IMR-90 (cell line): ENCODE results near the gene CACNA2D4. TPM values are rescaled to one million over a fixed set of nuclear protein-coding genes. Genes with fewer than 3 reads are reported as not detected.

Experiments
- ATAC-seq: fragments of 200-7000 bp; cut with Tn5 transposase; 2 replicates; pipeline ENCODE4 v1.9.1; 2020; ENCODE audit warnings: low read depth, mild to moderate bottlenecking, moderate library complexity
- BruUV-seq: library from RNA; stranded (reverse); fragments of 400-500 nt; replicated peaks from 2 replicates; lab custom pipeline; 2021; lab: Mats Ljungman, UMichigan
- CTCF ChIA-PET: fragments of 300-600 bp; formaldehyde crosslinking; extraction: SDS; loops from one replicate; lab custom pipeline; 2021; ENCODE audit warnings: antibody characterized with exemption; lab: Yijun Ruan, JAX
- POLR2A ChIA-PET: fragments of 300-600 bp; sonication (Branson Sonifier 250); formaldehyde crosslinking; loops from one replicate; lab custom pipeline; 2022; ENCODE audit warnings: antibody characterized with exemption; ENCODE audit not compliant: unreplicated experiment; lab: Charles Lee
- DNase-seq: peaks from one replicate; pipeline ENCODE4 v3.0.0; 2013
- H2AFZ ChIP-seq: replicated peaks from 2 replicates; pipeline ENCODE3; 2013; ENCODE audit warnings: low read length, mild to moderate bottlenecking; ENCODE audit not compliant: poor library complexity
- H2AK5ac ChIP-seq: 2 replicates; pipeline ENCODE4 v1.6.1; 2013; ENCODE audit warnings: low read depth, low read length, inconsistent platforms
- H2AK9ac ChIP-seq: replicated peaks from 2 replicates; pipeline ENCODE3; 2013; ENCODE audit warnings: mild to moderate bottlenecking, low read depth, low read length, moderate library complexity; ENCODE audit not compliant: poor library complexity
- H2BK120ac ChIP-seq: 2 replicates; pipeline ENCODE4 v1.6.1; 2013; ENCODE audit warnings: low read depth, low read length, inconsistent platforms
- H2BK15ac ChIP-seq: 3 replicates; pipeline ENCODE4 v1.6.1; 2013; ENCODE audit warnings: low read depth, low read length, inconsistent platforms
- H2BK20ac ChIP-seq: 2 replicates; pipeline ENCODE4 v1.6.1; 2013; ENCODE audit warnings: low read depth, mild to moderate bottlenecking, inconsistent platforms, low read length, moderate library complexity
- H2BK5ac ChIP-seq: 2 replicates; pipeline ENCODE4 v1.6.1; 2013; ENCODE audit warnings: mild to moderate bottlenecking, low read depth, low read length, inconsistent platforms; ENCODE audit not compliant: poor library complexity, severe bottlenecking
- H3K14ac ChIP-seq: replicated peaks from 2 replicates; pipeline ENCODE4 v1.6.1; 2013; ENCODE audit warnings: low read depth, low read length, inconsistent platforms
- H3K18ac ChIP-seq: 2 replicates; pipeline ENCODE4 v1.6.1; 2013; ENCODE audit warnings: low read depth, low read length, control low read depth
- H3K23ac ChIP-seq: 2 replicates; pipeline ENCODE4 v1.6.1; 2013; ENCODE audit warnings: low read depth, low read length, inconsistent platforms
- H3K27ac ChIP-seq: 2 replicates; pipeline ENCODE4 v1.5.1; 2013; ENCODE audit warnings: mild to moderate bottlenecking, control low read depth, low read length; ENCODE audit not compliant: insufficient read depth
- H3K27me3 ChIP-seq: 2 replicates; pipeline ENCODE4 v1.6.1; 2013; ENCODE audit warnings: low read length; ENCODE audit not compliant: control insufficient read depth, insufficient read depth
- H3K36me3 ChIP-seq: 2 replicates; pipeline ENCODE4 v1.6.1; 2013; ENCODE audit warnings: low read length, mixed read lengths; ENCODE audit not compliant: control insufficient read depth, insufficient read depth
- H3K4ac ChIP-seq: 2 replicates; pipeline ENCODE4 v1.6.1; 2013; ENCODE audit warnings: low read depth, low read length, inconsistent platforms
- H3K4me1 ChIP-seq: 2 replicates; pipeline ENCODE4 v1.6.1; 2013; ENCODE audit warnings: low read length, mixed read lengths; ENCODE audit not compliant: control insufficient read depth, insufficient read depth
- H3K4me2 ChIP-seq: 2 replicates; pipeline ENCODE4 v1.6.1; 2013; ENCODE audit warnings: low read depth, mild to moderate bottlenecking, control low read depth, low read length, moderate library complexity
- H3K4me3 ChIP-seq: 2 replicates; pipeline ENCODE4 v1.5.1; 2013; ENCODE audit warnings: low read depth, mild to moderate bottlenecking, control low read depth, low read length, moderate library complexity; ENCODE audit not compliant: insufficient read depth
- H3K56ac ChIP-seq: 2 replicates; pipeline ENCODE4 v1.6.1; 2013; ENCODE audit warnings: low read length, inconsistent platforms; ENCODE audit not compliant: insufficient read depth; ENCODE audit errors: extremely low read depth
- H3K79me1 ChIP-seq, 2 experiments: 2 replicates each; pipeline ENCODE4 v1.6.1; 2013; ENCODE audit warnings: low read length in 2 of 2, inconsistent platforms in 1 of 2, low read depth in 1 of 2
- H3K9ac ChIP-seq: 2 replicates; pipeline ENCODE4 v1.6.1; 2013; ENCODE audit warnings: low read depth, low read length, control low read depth
- H3K9me1 ChIP-seq: 2 replicates; pipeline ENCODE4 v1.6.1; 2013; ENCODE audit warnings: low read length, inconsistent platforms; ENCODE audit not compliant: insufficient read depth
- H3K9me3 ChIP-seq: 2 replicates; pipeline ENCODE4 v1.6.1; 2013; ENCODE audit warnings: low read length; ENCODE audit not compliant: control insufficient read depth, insufficient read depth
- H4K20me1 ChIP-seq: 2 replicates; pipeline ENCODE4 v1.6.1; 2013; ENCODE audit warnings: low read length, inconsistent platforms; ENCODE audit not compliant: insufficient read depth
- H4K5ac ChIP-seq: 2 replicates; pipeline ENCODE4 v1.6.1; 2013; ENCODE audit warnings: mild to moderate bottlenecking, low read depth, low read length, control low read depth
- H4K8ac ChIP-seq, 2 experiments: 2 replicates each; pipeline ENCODE4 v1.6.1; 2013; ENCODE audit warnings: low read depth in 2 of 2, low read length in 2 of 2, control low read depth in 1 of 2, inconsistent platforms in 1 of 2
- H4K91ac ChIP-seq: 2 replicates; pipeline ENCODE4 v1.6.1; 2013; ENCODE audit warnings: low read depth, low read length, inconsistent platforms; ENCODE audit not compliant: insufficient read depth
- BHLHE40 ChIP-seq: fragments of 150-350 bp; IDR thresholded peaks from 2 replicates; pipeline ENCODE4 v1.6.1; 2016; ENCODE audit warnings: mild to moderate bottlenecking, low read depth, low read length
- CHD1 ChIP-seq: IDR thresholded peaks from 2 replicates; pipeline ENCODE4 v1.6.1; 2012; ENCODE audit warnings: low read depth, low read length, improper control_type of control experiment
- CTCF ChIP-seq: conservative IDR thresholded peaks from 2 replicates; pipeline ENCODE4 v1.5.1; 2012; ENCODE audit warnings: mild to moderate bottlenecking, low read depth, low read length, improper control_type of control experiment
- ELK1 ChIP-seq: fragments of 150-350 bp; IDR thresholded peaks from 2 replicates; pipeline ENCODE4 v1.6.1; 2016; ENCODE audit warnings: low read depth, mild to moderate bottlenecking, low read length, moderate library complexity, borderline replicate concordance
- FOS ChIP-seq: fragments of 150-350 bp; IDR thresholded peaks from 2 replicates; pipeline ENCODE4 v1.6.1; 2016; ENCODE audit warnings: low read depth, low read length
- NFE2L2 ChIP-seq: fragments of 150-350 bp; IDR thresholded peaks from 2 replicates; pipeline ENCODE4 v1.6.1; 2016; ENCODE audit warnings: low read depth, mild to moderate bottlenecking, low read length
- RFX5 ChIP-seq: IDR thresholded peaks from 2 replicates; pipeline ENCODE4 v1.8.0; 2012; ENCODE audit warnings: low read depth, mild to moderate bottlenecking, low read length, moderate library complexity
- USF2 ChIP-seq: fragments of 150-350 bp; IDR thresholded peaks from 2 replicates; pipeline ENCODE4 v1.6.1; 2017; ENCODE audit warnings: mild to moderate bottlenecking, antibody characterized with exemption, low read length, low read depth
- WGBS, 2 experiments: methylation state at CpG; one replicate each; pipeline versions ENCODE4 v1.1.5 to v1.1.7; 2013; ENCODE audit warnings: missing lambda C conversion rate in 2 of 2; ENCODE audit not compliant: insufficient read length in 1 of 2; ENCODE audit errors: extremely low coverage in 2 of 2; 5-methylcytosine and 5-hydroxymethylcytosine counted together
- dilution Hi-C: fragments of 300-500 bp; cut with HindIII; formaldehyde crosslinking; loops from one replicate; pipeline ENCODE4 v1.14.3; 2018; ENCODE audit warnings: low sequenced_read_pairs; ENCODE audit not compliant: unreplicated experiment
- in situ Hi-C: fragments of 300-500 bp; cut with MboI; formaldehyde crosslinking; loops from 3 replicates; pipeline ENCODE4 v1.14.3; 2019; ENCODE audit warnings: low sequenced_read_pairs, inconsistent platforms, mixed read lengths
- intact Hi-C: fragments of 100-400 bp; cut with micrococcal nuclease; formaldehyde crosslinking; loops from 2 replicates; pipeline ENCODE4 v1.10.0; 2022
- polyA plus RNA-seq, 3 experiments: library from polyadenylated mRNA; depleted of rRNA; stranded (reverse); fragments of >200 nt; gene quantifications; 2 replicates each; pipeline ENCODE4 v1.2.3, GENCODE V29; 2012; ENCODE audit warnings: low replicate concordance in 1 of 3
- total RNA-seq: library from RNA; depleted of rRNA; stranded (reverse); fragments of >200 nt; gene quantifications from 2 replicates; pipeline ENCODE4 v1.2.3, GENCODE V29; 2012

CACNA2D4 gene
- total and polyA plus RNA-seq, 2 of the 4 experiments (the other 2 are of a cell fraction), result 0.18 to 0.22 TPM

- no peak overlapping the region for H3K9ac ChIP-seq
- no peak overlapping the region for H3K56ac ChIP-seq
- no peak overlapping the region for H2AK5ac ChIP-seq
- POLR2A ChIA-PET, result no interaction called here
- no peak overlapping the region for H3K23ac ChIP-seq
- H3K79me1 ChIP-seq, result peaks cover 6 to 8% of the 10 kb centered on the region in 2 experiments; a peak in 2 of 4 replicates
- TF ChIP-seq CHD1, result no peak
- no peak for TF ChIP-seq USF2
- TF ChIP-seq BHLHE40, result no peak
- TF ChIP-seq FOS, result no peak
- TF ChIP-seq CTCF, result no peak
- no peak for TF ChIP-seq ELK1
- no peak for TF ChIP-seq RFX5
- TF ChIP-seq NFE2L2, result no peak
- DNase-seq (no peak), ATAC-seq (no peak)
- H3K9me1 ChIP-seq, result peaks cover 7% of the 10 kb centered on the region
- H2AK9ac ChIP-seq, result no peak overlapping the region
- no peak overlapping the region for H4K8ac ChIP-seq
- no peak overlapping the region for H2BK5ac ChIP-seq
- no peaks in the 10 kb centered on the region for H3K27me3 ChIP-seq
- dilution Hi-C loops (no loop called here), intact Hi-C loops (loop anchor here (5.0 to 10.0 kb wide), 2 partner anchors 336 to 633 kb away; no protein-coding TSS in a partner anchor), in situ Hi-C loops (no loop called here)
- H3K27ac ChIP-seq, result no peak overlapping the region
- H3K4me3 ChIP-seq, result no peak overlapping the region
- no peak overlapping the region for H2BK20ac ChIP-seq
- no peak overlapping the region for H3K14ac ChIP-seq
- no peaks in the 10 kb centered on the region; the same call in 1 of the 2 replicates for H4K20me1 ChIP-seq
- CTCF ChIA-PET, result interaction anchor here (1.2 kb wide), 1 partner anchor 9 kb away, joined by 4 read pairs; no protein-coding TSS in a partner anchor
- no peak overlapping the region for H3K18ac ChIP-seq
- H2BK15ac ChIP-seq, result no peak overlapping the region
- no peak overlapping the region for H2AFZ ChIP-seq
- no peak overlapping the region for H3K4me2 ChIP-seq
- H3K4ac ChIP-seq, result no peak overlapping the region
- H3K9me3 ChIP-seq, result no peaks in the 10 kb centered on the region
- no peak overlapping the region for H2BK120ac ChIP-seq
- peaks cover 62% of the 10 kb centered on the region for H3K36me3 ChIP-seq
- H3K4me1 ChIP-seq, result peaks cover 5% of the 10 kb centered on the region
- no peak overlapping the region for H4K91ac ChIP-seq
- 77% methylated on average over 3 of the region's 11 CpGs; no CpG with 5 or more reads in 1 of the 2 experiments for WGBS, 2 experiments
- no peak overlapping the region for H4K5ac ChIP-seq
- BruUV-seq, result no TSS peak
These were observed 30.4 kb upstream of the CACNA2D4 start for GRCh38 chr12:1948883-1949282.
